Fibroblast of mammary gland (primary cell): ENCODE results near the gene TOP3A.
A peak's percentile ranks its signal among the peaks of the same experiment; 100 is the strongest.

Experiments used
- DNase-seq: peaks from one replicate; pipeline ENCODE4 v3.0.0-alpha.2; 2010; ENCODE audit warnings: low read depth
- H3K4me3 ChIP-seq: 2 replicates; pipeline ENCODE4 v1.5.1; 2011; ENCODE audit warnings: low read depth, mild to moderate bottlenecking, low read length, moderate library complexity; ENCODE audit not compliant: control insufficient read depth
- CTCF ChIP-seq: conservative IDR thresholded peaks from 2 replicates; pipeline ENCODE4 v1.5.1; 2011; ENCODE audit warnings: low read depth, low read length, inconsistent platforms; ENCODE audit not compliant: control insufficient read depth, insufficient read depth

The TOP3A gene

GRCh38 chr17:18319604-18320256 is 4.9 kb upstream of the TOP3A start:
- peak; percentile 78 for DNase-seq
- peak; percentile 61 for TF ChIP-seq CTCF

GRCh38 chr17:18318771-18319450 is 4.1 kb upstream of the TOP3A start:
- no peak for DNase-seq
- no peak overlapping the region for H3K4me3 ChIP-seq
- no peak for TF ChIP-seq CTCF

More at GRCh38 chr17:18319604-18320256, 4.9 kb upstream of the TOP3A start:
- H3K4me3 ChIP-seq = no peak overlapping the region

GRCh38 chr17:18318117-18318516 is 3.3 kb upstream of the TOP3A start:
- no peak for TF ChIP-seq CTCF
- H3K4me3 ChIP-seq = no peak overlapping the region
- peak; percentile 13 for DNase-seq

- TF ChIP-seq CTCF = no peak
- no peak for DNase-seq
- H3K4me3 ChIP-seq = peak overlapping the region; percentile 96
Observed at GRCh38 chr17:18315961-18316360, 1.2 kb upstream of the TOP3A start.

GRCh38 chr17:18315562-18315922 is 748 bp upstream of the TOP3A start:
- DNase-seq = peak; percentile 14
- TF ChIP-seq CTCF = no peak
- peak overlapping the region; percentile 96 for H3K4me3 ChIP-seq

GRCh38 chr17:18314059-18314730 is 599 bp downstream of the TOP3A start:
- DNase-seq = no peak
- TF ChIP-seq CTCF = no peak

More at GRCh38 chr17:18314059-18314730, 599 bp downstream of the TOP3A start:
- peak overlapping the region; percentile 96 for H3K4me3 ChIP-seq
